C1 segment of cervical spinal cord (tissue), 14 donors: ENCODE results near the gene PBLD.
"Not testable (repeated sequence)": the region's sequence is repeated elsewhere in the genome, so short reads cannot be mapped to it uniquely, and the experiment has no call there.

Source experiments
- DNase-seq, 14 donors: peaks; one replicate each; lab custom pipeline; 2025; lab: John Stamatoyannopoulos, UW

Gene PBLD

GRCh38 chr10:68284062-68285001, 48.4 kb downstream of the PBLD start:
- DNase-seq: no peak

DNA sequence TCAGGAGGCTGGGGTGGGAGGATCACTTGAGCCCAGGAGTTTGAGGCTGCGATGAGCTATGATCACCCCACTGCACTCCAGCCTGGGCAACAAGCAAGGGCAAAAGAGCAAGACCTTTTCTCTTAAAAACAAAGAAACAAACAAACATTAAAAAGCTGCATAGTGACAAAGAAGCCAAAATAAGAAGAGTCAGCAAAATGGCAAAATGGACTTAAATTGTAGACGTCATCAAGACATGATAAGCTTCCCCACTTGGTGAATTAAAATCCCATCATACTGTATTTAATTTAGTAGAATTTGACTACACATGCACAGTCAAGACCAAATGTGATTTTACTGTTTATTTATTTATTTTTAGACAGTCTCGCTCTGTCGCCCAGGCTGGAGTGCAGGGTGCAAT, 52.0 kb downstream of the PBLD start:
- no peak for DNase-seq

DNA sequence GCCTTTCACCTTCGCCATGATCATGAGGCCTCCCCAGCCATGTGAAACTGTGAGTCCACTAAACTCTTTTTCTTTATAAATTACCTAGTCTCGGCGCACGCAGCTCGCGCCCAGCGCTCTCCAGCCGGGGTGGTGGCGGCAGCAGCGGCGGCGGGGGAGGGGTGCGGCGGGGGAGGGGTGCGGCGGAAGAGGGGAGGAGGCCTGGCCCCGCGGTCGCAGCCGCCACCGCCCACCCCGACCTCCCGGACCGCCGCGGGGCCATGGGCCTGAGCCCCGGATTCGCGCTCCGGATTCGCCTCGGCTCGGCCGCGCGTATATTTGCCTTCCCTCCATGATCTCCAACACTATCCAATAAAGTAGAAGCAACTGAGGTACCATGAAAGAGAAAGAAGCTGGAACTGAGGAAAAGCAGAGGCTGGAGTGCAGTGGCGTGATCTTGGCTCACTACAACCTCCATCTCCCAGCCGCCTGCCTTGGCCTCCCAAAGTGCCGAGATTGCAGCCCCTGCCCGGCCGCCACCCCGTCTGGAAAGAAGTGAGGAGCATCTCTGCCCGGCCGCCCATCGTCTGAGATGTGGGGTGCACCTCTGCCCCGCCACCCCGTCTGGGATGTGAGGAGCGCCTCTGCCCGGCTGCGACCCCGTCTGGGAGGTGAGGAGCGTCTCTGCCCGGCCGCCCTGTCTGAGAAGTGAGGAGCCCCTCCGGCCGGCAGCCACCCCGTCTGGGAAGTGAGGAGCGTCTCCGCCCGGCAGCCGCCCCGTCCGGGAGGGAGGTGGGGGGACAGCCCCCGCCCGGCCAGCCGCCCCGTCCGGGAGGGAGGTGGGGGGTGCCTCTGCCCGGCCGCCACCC, 53.6 kb downstream of the PBLD start:
- DNase-seq: not testable (repeated sequence)

DNA sequence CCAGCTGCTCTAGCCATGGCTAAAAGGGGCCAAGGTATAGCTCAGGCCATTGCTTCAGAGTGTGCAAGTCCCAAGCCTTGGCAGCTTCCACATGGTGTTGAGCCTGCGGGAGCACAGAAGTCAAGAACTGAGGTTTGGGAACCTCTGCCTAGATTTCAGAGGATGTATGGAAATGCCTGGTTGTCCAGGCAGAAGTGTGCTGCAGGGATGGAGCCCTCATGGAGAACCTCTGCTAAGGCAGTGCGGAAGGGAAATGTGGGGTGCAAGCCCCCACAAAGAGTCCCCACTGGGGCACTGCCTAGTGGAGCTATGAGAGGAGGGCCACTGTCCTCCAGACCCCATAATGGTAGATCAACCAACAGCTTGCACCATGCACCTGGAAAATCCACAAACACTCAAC, 54.9 kb downstream of the PBLD start:
- DNase-seq: not testable (repeated sequence)

GRCh38 chr10:68276224-68276623, 56.5 kb downstream of the PBLD start:
- no peak for DNase-seq

- DNase-seq: no peak
Observed at GRCh38 chr10:68275600-68276126, 57.1 kb downstream of the PBLD start.

GRCh38 chr10:68272833-68273232, 59.9 kb downstream of the PBLD start:
- no peak for DNase-seq

DNA sequence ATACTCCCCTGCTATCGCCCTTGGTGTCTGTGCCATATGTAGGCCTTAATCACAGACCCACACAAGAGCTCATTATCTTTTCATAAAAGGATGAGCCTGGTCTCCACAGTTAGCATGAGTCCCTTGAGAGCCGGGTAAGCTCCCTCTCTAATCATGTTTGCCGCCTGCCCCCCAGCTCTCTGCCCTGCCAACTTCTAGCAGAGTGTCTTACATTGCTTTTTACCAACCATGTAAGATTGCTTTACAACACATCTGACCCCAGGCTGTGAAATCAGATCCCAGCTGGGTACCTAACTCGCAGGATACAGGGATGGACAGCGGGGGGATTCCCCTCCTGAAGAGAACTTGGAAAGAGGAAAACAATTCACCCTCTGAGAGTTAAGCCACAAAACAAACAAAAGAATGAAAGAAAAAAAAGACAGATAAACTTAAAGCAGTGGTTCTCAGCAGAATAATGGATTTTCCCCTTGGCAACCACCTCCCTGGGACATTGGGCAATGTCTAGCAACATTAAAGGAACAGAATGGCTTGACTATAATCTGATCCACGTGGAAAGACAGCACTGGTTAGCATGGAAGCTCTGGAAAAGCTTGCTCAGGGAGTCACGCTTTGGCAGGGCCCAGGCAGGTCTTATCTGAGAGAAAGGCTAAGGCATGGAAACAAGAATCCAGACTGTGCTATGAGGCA, 61.4 kb downstream of the PBLD start:
- no peak for DNase-seq

GRCh38 chr10:68269562-68270290, 63.0 kb downstream of the PBLD start:
- no peak for DNase-seq

DNA sequence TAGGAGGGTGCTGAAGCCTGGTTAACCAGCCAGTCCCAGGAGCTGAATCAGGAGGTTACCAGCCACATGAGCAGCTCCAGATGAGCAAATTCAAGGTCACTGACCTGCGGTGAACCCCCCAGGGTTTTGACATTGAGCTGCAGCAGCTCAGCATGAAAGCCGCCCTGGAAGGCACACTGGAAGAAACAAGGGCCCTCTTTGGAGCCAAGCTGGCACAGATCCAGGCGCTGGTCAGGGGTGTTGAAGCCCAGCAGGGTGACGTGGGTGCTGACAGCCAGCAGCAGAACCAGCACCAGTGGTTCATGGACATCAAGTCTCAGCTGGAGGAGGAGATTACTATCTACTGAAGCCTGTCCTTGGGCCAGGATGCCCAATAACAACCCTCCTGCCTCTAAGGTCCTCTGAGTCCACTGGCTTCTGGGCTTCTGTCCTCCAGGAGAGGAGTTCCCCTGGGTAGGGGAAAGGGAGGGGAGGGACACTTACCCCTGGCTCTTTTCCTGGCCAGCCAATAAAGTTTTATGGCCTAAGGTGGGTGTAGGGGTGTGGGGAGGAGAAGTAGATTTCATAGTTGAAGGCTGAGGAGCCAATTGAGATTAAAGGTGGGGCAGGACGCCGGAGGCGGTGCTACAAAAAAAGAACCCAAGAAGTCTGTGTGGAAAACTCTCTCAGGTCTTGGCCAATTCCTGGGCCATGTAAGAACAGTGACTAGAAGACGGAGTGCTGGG, 71.4 kb downstream of the PBLD start:
- peak in 6 of 14 donors; percentile 1 to 25 (median 10) for DNase-seq

- DNase-seq: no peak
Observed at GRCh38 chr10:68253346-68253745, 79.4 kb downstream of the PBLD start.

DNA sequence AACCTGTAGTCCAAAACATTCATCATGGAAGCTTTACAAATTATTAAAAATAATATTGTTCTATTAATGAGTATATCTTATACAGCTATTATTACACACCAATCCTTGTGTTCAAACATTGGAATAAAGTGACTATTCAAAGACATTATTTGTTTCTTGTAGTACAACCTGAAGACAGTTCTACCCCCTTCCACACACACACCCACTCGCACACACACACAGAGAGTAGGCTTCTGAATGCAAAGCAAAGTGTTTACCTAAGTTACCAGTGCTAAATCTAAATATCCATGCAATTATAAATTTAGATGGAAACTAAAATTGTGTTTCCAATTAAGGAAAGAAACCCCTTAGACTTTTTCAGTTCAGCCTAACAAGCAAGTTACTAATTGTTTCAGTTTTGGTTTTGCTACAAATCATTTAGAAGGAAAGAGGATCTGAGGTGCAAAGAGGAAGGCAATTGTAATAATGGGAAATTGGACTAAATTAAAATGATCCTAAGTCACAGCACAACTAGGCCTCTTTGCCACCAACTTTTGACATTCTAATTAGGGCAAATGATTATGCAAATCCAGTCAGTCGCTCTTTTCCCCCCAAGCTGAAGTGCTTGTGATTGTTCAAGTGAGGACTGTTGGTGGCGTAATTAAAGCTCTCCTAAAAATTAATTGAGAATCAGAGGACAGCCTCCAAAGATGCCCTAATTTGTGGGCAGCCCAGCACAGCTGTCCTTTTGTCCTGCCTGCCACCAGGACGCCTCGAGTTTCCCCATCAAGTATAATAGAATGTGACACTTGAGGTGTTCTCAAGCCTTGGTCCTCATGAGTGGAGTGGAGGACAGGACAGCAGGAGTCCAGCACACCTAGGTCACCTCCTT, 80.9 kb downstream of the PBLD start:
- DNase-seq: no peak

GRCh38 chr10:68251151-68251550, 81.6 kb downstream of the PBLD start:
- DNase-seq: no peak

- DNase-seq: peak in 1 of 14 donors; percentile 48
Observed at GRCh38 chr10:68249297-68249696, 83.4 kb downstream of the PBLD start.

- DNase-seq: peak in 1 of 14 donors; percentile 32
Observed at GRCh38 chr10:68247931-68248330, 84.8 kb downstream of the PBLD start.

GRCh38 chr10:68246397-68246796, 86.3 kb downstream of the PBLD start:
- not testable (repeated sequence) for DNase-seq

- DNase-seq: no peak
Observed at GRCh38 chr10:68242051-68242450, 90.7 kb downstream of the PBLD start.

DNA sequence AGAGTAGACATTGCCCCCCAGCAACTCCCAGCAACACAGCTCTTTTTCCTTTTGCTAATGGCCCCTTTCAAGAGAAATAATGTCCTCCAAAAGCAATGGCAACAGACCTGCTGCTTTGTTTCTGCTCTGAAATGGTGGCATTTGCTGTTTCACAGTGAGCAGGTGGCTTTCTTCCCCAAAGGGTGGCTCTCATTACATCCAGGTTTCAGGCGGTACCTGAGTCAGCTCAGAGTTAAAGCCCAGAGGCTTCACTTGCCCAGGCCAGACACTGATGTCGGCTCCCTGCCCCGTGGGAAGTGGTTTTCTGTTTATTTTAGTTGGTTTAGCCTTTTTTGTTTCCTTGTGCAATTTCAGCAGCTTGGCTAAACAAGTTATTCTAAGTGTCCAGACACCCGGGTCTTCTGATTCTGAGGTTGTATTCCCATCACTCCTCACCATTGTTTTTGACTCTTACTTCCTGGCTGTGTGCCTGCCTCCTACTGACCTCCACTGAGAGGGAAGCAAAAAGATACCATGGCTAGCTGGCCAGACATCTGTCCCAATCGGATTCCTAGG, 93.1 kb downstream of the PBLD start:
- DNase-seq: no peak

DNA sequence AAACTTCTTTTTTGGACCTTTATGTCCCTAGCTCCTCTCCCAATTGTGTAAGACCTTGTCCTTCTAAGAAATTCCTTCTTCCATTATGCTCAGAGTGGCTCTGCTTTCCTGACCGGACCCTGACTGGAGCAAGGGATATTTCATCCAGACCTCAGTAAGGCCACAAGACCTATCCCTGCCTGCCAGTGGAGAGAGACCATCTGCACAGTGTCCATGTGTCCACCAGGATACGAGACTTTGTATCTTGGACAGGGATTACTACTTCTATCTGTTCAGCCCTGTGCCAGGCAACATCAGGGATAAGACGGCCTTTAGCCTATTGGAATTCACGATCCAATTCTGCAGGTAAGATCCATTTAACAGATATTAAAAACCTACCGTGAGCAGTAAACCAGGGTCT, 93.7 kb downstream of the PBLD start:
- no peak for DNase-seq
